ENCODE results near the gene FBXO42. TPM values are rescaled to one million over a fixed set of nuclear protein-coding genes. Genes with fewer than 3 reads are reported as not detected.

Gene FBXO42
- total and polyA plus RNA-seq, 8 donors = 4.3 to 35.4 (median 13.9) TPM

DNA sequence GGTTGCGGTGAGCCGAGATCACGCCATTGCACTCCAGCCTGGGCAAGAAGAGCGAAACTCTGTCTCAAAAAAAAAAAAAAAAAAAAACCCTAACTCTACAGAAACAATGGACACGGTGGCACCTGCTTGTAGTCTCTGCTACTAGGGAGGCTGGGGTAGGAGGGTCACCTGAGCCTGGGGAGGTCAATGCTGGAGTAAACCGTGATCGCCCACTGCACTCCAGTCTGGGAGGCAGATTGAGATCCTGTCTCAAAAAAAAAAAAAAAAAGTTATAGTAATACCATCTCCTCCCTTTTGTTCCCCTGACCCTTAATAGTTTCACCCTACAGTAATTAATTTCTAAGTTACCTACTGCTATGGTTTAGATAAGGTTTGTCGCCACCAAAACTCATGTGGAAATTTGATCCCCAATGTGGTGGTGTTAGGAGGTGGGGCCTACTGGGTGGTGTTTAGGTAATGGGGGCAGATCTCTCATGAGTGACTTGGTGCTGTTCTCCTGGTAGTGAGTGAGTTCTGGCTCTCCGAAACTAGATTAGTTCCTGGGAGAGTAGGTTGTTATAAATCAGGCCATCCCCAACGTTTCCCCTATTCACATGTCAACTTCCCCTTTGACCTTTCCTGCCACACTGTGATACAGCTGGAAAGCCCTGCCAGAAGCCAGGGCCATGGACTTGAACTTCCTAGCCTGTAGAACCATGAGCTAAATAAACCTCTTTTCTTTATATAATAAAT, 9.8 kb downstream of the FBXO42 start:
- H3K27me3 ChIP-seq = no peaks in the 10 kb centered on the region
- no peak for DNase-seq
- peaks cover 0 to 8% (median 2%) of the 10 kb centered on the region in 4 donors for H3K36me3 ChIP-seq
- TF ChIP-seq POLR2AphosphoS5 (IDR thresholded peaks at IDR 0.05) (no peak), POLR2A (IDR thresholded peaks at IDR 0.05) (no peak), EP300 (IDR thresholded peaks at IDR 0.05) (no peak)
- TF ChIP-seq, protein P1, sequence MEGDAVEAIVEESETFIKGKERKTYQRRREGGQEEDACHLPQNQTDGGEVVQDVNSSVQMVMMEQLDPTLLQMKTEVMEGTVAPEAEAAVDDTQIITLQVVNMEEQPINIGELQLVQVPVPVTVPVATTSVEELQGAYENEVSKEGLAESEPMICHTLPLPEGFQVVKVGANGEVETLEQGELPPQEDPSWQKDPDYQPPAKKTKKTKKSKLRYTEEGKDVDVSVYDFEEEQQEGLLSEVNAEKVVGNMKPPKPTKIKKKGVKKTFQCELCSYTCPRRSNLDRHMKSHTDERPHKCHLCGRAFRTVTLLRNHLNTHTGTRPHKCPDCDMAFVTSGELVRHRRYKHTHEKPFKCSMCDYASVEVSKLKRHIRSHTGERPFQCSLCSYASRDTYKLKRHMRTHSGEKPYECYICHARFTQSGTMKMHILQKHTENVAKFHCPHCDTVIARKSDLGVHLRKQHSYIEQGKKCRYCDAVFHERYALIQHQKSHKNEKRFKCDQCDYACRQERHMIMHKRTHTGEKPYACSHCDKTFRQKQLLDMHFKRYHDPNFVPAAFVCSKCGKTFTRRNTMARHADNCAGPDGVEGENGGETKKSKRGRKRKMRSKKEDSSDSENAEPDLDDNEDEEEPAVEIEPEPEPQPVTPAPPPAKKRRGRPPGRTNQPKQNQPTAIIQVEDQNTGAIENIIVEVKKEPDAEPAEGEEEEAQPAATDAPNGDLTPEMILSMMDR (IDR thresholded peaks at IDR 0.05) = no peak
- H3K4me1 ChIP-seq = peaks cover 0 to 29% (median 9%) of the 10 kb centered on the region in 4 donors
- H3K4me3 ChIP-seq = no peak overlapping the region
- 76 to 85% (median 81%) methylated on average over 6 to 10 of the region's 10 CpGs for WGBS, 5 donors
- no peaks in the 10 kb centered on the region for H3K9me3 ChIP-seq
- no peak overlapping the region for H3K27ac ChIP-seq
- intact Hi-C loops (cut with DNase I; ENCODE audit: low total_unique reads) = loop anchor here (10.0 kb wide), 1 partner anchor 88 kb away; no protein-coding TSS in a partner anchor

DNA sequence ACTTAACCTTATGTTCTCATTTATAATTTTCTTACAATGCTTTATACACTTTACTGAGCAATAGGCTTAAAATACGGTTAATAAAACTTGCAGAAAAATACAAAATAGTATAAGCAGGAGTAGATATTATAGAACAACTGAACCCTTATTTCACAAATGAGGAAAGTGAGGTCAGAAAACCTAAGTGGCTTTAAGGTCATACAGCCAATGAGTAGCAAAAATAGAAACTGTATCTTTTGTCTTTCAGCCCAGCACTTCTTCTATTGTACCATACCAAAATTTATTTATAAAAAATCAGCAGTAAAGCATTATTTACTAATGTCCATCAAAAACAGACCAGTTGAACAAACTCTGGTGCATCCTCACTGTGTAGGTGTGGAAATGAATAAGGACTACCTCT, 11.6 kb downstream of the FBXO42 start:
- no peak for TF ChIP-seq POLR2A (IDR thresholded peaks at IDR 0.05)
- TF ChIP-seq EP300 (IDR thresholded peaks at IDR 0.05) = no peak
- TF ChIP-seq, protein P1 (IDR thresholded peaks at IDR 0.05) = no peak
- no peak for TF ChIP-seq POLR2AphosphoS5 (IDR thresholded peaks at IDR 0.05)
- H3K4me1 ChIP-seq = peaks cover 0 to 36% (median 16%) of the 10 kb centered on the region in 4 donors
- H3K36me3 ChIP-seq = peaks cover 0 to 8% (median 2%) of the 10 kb centered on the region in 4 donors
- intact Hi-C loops (cut with DNase I; ENCODE audit: low total_unique reads) = loop anchor here (10.0 kb wide), 1 partner anchor 86 kb away; no protein-coding TSS in a partner anchor
- no peaks in the 10 kb centered on the region for H3K9me3 ChIP-seq
- H3K27ac ChIP-seq = no peak overlapping the region
- no peak for DNase-seq
- 87 to 100% (median 95%) methylated on average over 1 of the region's 1 CpG for WGBS, 5 donors
- H3K27me3 ChIP-seq = no peaks in the 10 kb centered on the region
- H3K4me3 ChIP-seq = no peak overlapping the region

DNA sequence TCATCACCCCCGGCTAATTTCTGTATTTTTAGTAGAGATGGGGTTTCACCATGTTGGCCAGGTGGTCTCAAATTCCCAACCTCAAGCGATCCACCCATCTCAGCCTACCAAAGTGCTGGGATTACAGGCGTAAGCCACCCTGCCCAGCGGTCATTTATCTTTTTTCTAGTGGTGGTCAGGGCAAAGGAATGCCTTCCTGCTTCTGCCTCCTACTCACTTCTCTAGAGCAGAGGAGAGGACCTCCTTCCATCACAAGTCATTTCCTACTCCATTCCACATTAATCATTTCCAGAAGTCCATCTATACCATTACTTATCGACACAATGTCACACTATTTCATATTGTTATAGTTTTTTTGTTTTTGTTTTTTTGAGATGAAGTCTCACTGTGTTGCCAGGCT, 13.3 kb downstream of the FBXO42 start:
- no peak for DNase-seq
- Histone ChIP-seq H3K36me3 (peaks cover 0 to 8% (median 2%) of the 10 kb centered on the region in 4 donors), H3K27me3 (no peaks in the 10 kb centered on the region), H3K27ac (no peak overlapping the region), H3K9me3 (no peaks in the 10 kb centered on the region), H3K4me1 (peaks cover 0 to 52% (median 21%) of the 10 kb centered on the region in 4 donors), H3K4me3 (no peak overlapping the region)
- no peak for TF ChIP-seq POLR2AphosphoS5 (IDR thresholded peaks at IDR 0.05)
- TF ChIP-seq, protein P1 (IDR thresholded peaks at IDR 0.05) = no peak
- no peak for TF ChIP-seq EP300 (IDR thresholded peaks at IDR 0.05)
- TF ChIP-seq POLR2A (IDR thresholded peaks at IDR 0.05) = no peak
- 92 to 100% (median 96%) methylated on average over 5 of the region's 5 CpGs for WGBS, 5 donors
- intact Hi-C loops (cut with DNase I; ENCODE audit: low total_unique reads) = no loop called here

DNA sequence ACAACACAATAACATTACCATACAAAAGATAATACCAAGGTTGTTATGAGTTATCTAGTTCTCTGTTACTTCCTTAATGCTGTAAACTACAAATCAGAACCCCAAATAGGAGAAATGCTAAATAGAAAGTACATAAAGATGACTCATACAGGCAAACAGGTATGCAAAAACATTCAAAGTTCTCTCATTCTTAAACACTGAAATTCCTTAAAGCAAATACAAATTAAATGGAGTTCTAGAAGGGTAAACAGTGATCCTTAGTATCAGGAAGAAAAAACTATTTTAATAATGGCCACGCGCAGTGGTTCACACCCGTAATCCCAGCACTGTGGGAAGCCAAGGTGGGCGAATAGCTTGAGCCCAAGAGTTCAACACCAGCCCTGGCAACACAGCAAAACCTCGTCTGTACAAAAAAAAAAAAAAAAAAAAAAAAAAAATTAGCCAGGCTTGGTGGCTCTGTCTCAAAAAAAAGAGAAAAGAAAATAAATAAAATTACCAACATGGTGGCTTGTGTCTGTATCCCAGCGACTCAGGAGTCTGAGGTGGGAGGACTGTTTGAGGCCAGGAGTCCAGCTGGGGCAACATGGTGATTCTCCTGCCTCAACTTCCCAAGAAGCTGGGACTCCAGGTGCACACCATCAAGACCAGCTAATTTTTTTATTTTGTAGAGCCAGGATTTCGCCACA, 17.5 kb downstream of the FBXO42 start:
- no peaks in the 10 kb centered on the region for H3K9me3 ChIP-seq
- 52 to 66% (median 64%) methylated on average over 7 of the region's 7 CpGs for WGBS, 5 donors
- no peaks in the 10 kb centered on the region for H3K36me3 ChIP-seq
- H3K4me3 ChIP-seq = no peak overlapping the region
- H3K27ac ChIP-seq = peak overlapping the region in 3 of 5 donors; percentile 0 to 73 (median 72)
- intact Hi-C loops (cut with DNase I; ENCODE audit: low total_unique reads) = no loop called here
- TF ChIP-seq POLR2AphosphoS5 (IDR thresholded peaks at IDR 0.05) = no peak
- TF ChIP-seq POLR2A (IDR thresholded peaks at IDR 0.05) = no peak
- TF ChIP-seq, protein P1 (IDR thresholded peaks at IDR 0.05) = no peak
- TF ChIP-seq EP300 (IDR thresholded peaks at IDR 0.05) = no peak
- no peaks in the 10 kb centered on the region for H3K27me3 ChIP-seq
- peaks cover 3 to 62% (median 22%) of the 10 kb centered on the region in 4 donors for H3K4me1 ChIP-seq
- DNase-seq = peak in 1 of 2 donors; percentile 41

Data from stomach (tissue), 9 donors.